AG09319 (cell line): ENCODE data around the gene FLNB.

Experiments
- DNase-seq: peaks from one replicate; pipeline ENCODE4 v3.0.0-alpha.2; 2010; ENCODE audit warnings: low read depth; ENCODE audit errors: extremely low read depth
- CTCF ChIP-seq: IDR thresholded peaks from 2 replicates; pipeline ENCODE4 v1.5.1; 2011; ENCODE audit warnings: low read depth, mild to moderate bottlenecking, inconsistent platforms, low read length, moderate library complexity

Gene FLNB

GRCh38 chr3:58008141-58009025 lies at the start of gene FLNB:
FLNB (plus strand) TSS chr3:58008422; CDS start chr3:58008565, 143 bp downstream.
- peak; percentile 76 for TF ChIP-seq CTCF
- no peak for DNase-seq

GRCh38 chr3:57958642-57959422 lies 49.4 kb upstream of the FLNB start:
- no peak for DNase-seq
- no peak for TF ChIP-seq CTCF

GRCh38 chr3:57959423-57960173 lies 48.6 kb upstream of the FLNB start:
- TF ChIP-seq CTCF = no peak
- no peak for DNase-seq

GRCh38 chr3:57960174-57960505 lies 48.1 kb upstream of the FLNB start:
- no peak for TF ChIP-seq CTCF
- no peak for DNase-seq

- DNase-seq = no peak
- TF ChIP-seq CTCF = no peak
These were observed 46.9 kb upstream of the FLNB start for GRCh38 chr3:57961177-57961827.

GRCh38 chr3:57961828-57962447 lies 46.3 kb upstream of the FLNB start:
- no peak for DNase-seq
- TF ChIP-seq CTCF = peak; percentile 34
